Measurements from ENCODE around the gene GABPB1.
"Not testable (repeated sequence)": the region's sequence is repeated elsewhere in the genome, so short reads cannot be mapped to it uniquely, and the experiment has no call there.

DNA sequence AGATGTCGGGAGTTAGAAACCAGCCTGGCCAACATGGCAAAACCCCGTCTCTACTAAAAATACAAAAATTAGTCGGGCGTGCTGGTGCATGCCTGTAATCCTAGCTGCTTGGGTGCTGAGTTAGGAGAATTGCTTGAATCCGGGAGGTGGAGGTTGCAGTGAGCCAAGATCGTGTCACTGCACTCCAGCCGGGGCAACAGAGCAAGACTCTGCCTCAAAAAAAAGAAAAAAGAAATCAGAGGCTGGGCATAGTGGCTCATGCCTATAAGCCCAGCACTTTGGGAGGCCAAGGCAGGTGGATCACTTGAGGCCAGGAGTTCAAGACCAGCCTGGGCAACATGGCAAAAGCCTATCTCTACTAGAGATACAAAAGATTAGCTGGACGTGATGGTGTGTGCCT lies 14.6 kb upstream of the GABPB1 start:
- TF ChIP-seq MEF2A (IDR thresholded peaks at IDR 0.05; ENCODE audit: insufficient read depth, low read depth, low read length); TCF7 (IDR thresholded peaks at IDR 0.05; ENCODE audit: borderline replicate concordance); SUZ12 (IDR thresholded peaks at IDR 0.05; ENCODE audit: unreplicated experiment); CTCF (IDR thresholded peaks at IDR 0.05 in 2 of 3, conservative IDR thresholded peaks at IDR 0.05 in 1 of 3; ENCODE audit: control insufficient read depth in 2 of 3, extremely low read depth in 1 of 3, insufficient read depth in 1 of 3, low read depth in 3 of 3, low read length in 3 of 3); BACH1 (IDR thresholded peaks at IDR 0.05; ENCODE audit: borderline replicate concordance); POLR2A (IDR thresholded peaks at IDR 0.05; ENCODE audit: low read depth, low read length); EGR1 (IDR thresholded peaks at IDR 0.05; ENCODE audit: borderline replicate concordance in 1 of 2, low read depth in 2 of 2, low read length in 2 of 2); EP300 (IDR thresholded peaks at IDR 0.05; ENCODE audit: borderline replicate concordance in 1 of 2, control insufficient read depth in 1 of 2, low read depth in 2 of 2, low read length in 2 of 2); GABPA (IDR thresholded peaks at IDR 0.05; ENCODE audit: low read depth); SREBF1 (IDR thresholded peaks at IDR 0.05; ENCODE audit: low read length): not testable (repeated sequence)
- TF ChIP-seq, protein P1, sequence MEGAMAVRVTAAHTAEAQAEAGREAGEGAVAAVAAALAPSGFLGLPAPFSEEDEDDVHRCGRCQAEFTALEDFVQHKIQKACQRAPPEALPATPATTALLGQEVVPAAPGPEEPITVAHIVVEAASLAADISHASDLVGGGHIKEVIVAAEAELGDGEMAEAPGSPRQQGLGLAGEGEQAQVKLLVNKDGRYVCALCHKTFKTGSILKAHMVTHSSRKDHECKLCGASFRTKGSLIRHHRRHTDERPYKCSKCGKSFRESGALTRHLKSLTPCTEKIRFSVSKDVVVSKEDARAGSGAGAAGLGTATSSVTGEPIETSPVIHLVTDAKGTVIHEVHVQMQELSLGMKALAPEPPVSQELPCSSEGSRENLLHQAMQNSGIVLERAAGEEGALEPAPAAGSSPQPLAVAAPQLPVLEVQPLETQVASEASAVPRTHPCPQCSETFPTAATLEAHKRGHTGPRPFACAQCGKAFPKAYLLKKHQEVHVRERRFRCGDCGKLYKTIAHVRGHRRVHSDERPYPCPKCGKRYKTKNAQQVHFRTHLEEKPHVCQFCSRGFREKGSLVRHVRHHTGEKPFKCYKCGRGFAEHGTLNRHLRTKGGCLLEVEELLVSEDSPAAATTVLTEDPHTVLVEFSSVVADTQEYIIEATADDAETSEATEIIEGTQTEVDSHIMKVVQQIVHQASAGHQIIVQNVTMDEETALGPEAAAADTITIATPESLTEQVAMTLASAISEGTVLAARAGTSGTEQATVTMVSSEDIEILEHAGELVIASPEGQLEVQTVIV (IDR thresholded peaks at IDR 0.05; ENCODE audit: borderline replicate concordance, partially characterized antibody) = not testable (repeated sequence)

Measured in GM12878 (cell line).